Measurements from ENCODE around the gene CKMT1B. TPM values are rescaled to one million over a fixed set of nuclear protein-coding genes. Genes with fewer than 3 reads are reported as not detected.
"Not testable (repeated sequence)": the region's sequence is repeated elsewhere in the genome, so short reads cannot be mapped to it uniquely, and the experiment has no call there.

CKMT1B gene
- 29.7 TPM for total RNA-seq

GRCh38 chr15:43593328-43594190, at the start of gene CKMT1B:
Gene CKMT1B (plus strand): TSS chr15:43594027. CDS start chr15:43594219, 192 bp downstream.
- H3K27ac ChIP-seq; DNase-seq (ENCODE audit: extremely low spot score in 2 of 2); H3K4me1 ChIP-seq; intact Hi-C loops (cut with DNase I); H3K9me3 ChIP-seq; H3K27me3 ChIP-seq; H3K36me3 ChIP-seq; H3K4me3 ChIP-seq: not testable (repeated sequence)

- intact Hi-C loops (cut with DNase I): no loop called here
- TF ChIP-seq POLR2A (IDR thresholded peaks at IDR 0.05) (no peak), POLR2AphosphoS5 (IDR thresholded peaks at IDR 0.05; ENCODE audit: insufficient read depth in 1 of 2, low read depth in 1 of 2) (no peak), CTCF (IDR thresholded peaks at IDR 0.05) (no peak)
These were observed 49.6 kb upstream of the CKMT1B start for GRCh38 chr15:43544266-43544665.

GRCh38 chr15:43545426-43545825, 48.4 kb upstream of the CKMT1B start:
- intact Hi-C loops (cut with DNase I): no loop called here
- H3K27ac ChIP-seq: no peak overlapping the region
- peaks cover 3% of the 10 kb centered on the region for H3K9me3 ChIP-seq
- TF ChIP-seq POLR2A (IDR thresholded peaks at IDR 0.05) (no peak), POLR2AphosphoS5 (IDR thresholded peaks at IDR 0.05; ENCODE audit: insufficient read depth in 1 of 2, low read depth in 1 of 2) (no peak), CTCF (IDR thresholded peaks at IDR 0.05) (no peak)
- no peaks in the 10 kb centered on the region for H3K36me3 ChIP-seq
- no peak for DNase-seq (ENCODE audit: extremely low spot score in 2 of 2)
- H3K4me1 ChIP-seq: no peaks in the 10 kb centered on the region
- no peak overlapping the region for H3K4me3 ChIP-seq
- H3K27me3 ChIP-seq: no peaks in the 10 kb centered on the region

More at GRCh38 chr15:43544266-43544665, 49.6 kb upstream of the CKMT1B start:
- Histone ChIP-seq H3K27ac (no peak overlapping the region), H3K4me1 (no peaks in the 10 kb centered on the region), H3K27me3 (no peaks in the 10 kb centered on the region), H3K4me3 (no peak overlapping the region), H3K36me3 (peaks cover 0 to under 1% of the 10 kb centered on the region in 2 donors), H3K9me3 (peaks cover 3% of the 10 kb centered on the region)
- DNase-seq (ENCODE audit: extremely low spot score in 2 of 2): no peak

- Histone ChIP-seq H3K9me3 (peaks cover 3% of the 10 kb centered on the region), H3K4me1 (no peaks in the 10 kb centered on the region), H3K27me3 (no peaks in the 10 kb centered on the region), H3K4me3 (no peak overlapping the region), H3K36me3 (no peaks in the 10 kb centered on the region), H3K27ac (no peak overlapping the region)
- DNase-seq (ENCODE audit: extremely low spot score in 2 of 2): no peak
- TF ChIP-seq POLR2AphosphoS5 (IDR thresholded peaks at IDR 0.05; ENCODE audit: insufficient read depth in 1 of 2, low read depth in 1 of 2) (no peak), POLR2A (IDR thresholded peaks at IDR 0.05) (no peak), CTCF (IDR thresholded peaks at IDR 0.05) (no peak)
- intact Hi-C loops (cut with DNase I): no loop called here
These were observed 46.3 kb upstream of the CKMT1B start for GRCh38 chr15:43547539-43547938.

- no peak overlapping the region for H3K27ac ChIP-seq
- H3K4me1 ChIP-seq: no peaks in the 10 kb centered on the region
- no peaks in the 10 kb centered on the region for H3K9me3 ChIP-seq
- intact Hi-C loops (cut with DNase I): no loop called here
- peaks cover 0 to 5% of the 10 kb centered on the region in 2 donors for H3K36me3 ChIP-seq
- H3K4me3 ChIP-seq: no peak overlapping the region
- H3K27me3 ChIP-seq: no peaks in the 10 kb centered on the region
- DNase-seq (ENCODE audit: extremely low spot score in 2 of 2): no peak
- TF ChIP-seq CTCF (IDR thresholded peaks at IDR 0.05): no peak
- no peak for TF ChIP-seq POLR2A (IDR thresholded peaks at IDR 0.05)
- no peak for TF ChIP-seq POLR2AphosphoS5 (IDR thresholded peaks at IDR 0.05; ENCODE audit: insufficient read depth in 1 of 2, low read depth in 1 of 2)
These were observed 43.1 kb upstream of the CKMT1B start for GRCh38 chr15:43550527-43551363.
